ENCODE measurements around the gene CITED4.

- TF ChIP-seq POLR2A (IDR thresholded peaks at IDR 0.05) (no peak), POLR2AphosphoS5 (IDR thresholded peaks at IDR 0.05) (no peak), EP300 (IDR thresholded peaks at IDR 0.05; ENCODE audit: low read depth) (no peak), CTCF (IDR thresholded peaks at IDR 0.05) (no peak)
Measured at GRCh38 chr1:40838980-40839942, 22.9 kb downstream of the CITED4 start.

Data from transverse colon (tissue), 4 donors.